Neural crest cell (in vitro differentiated cells): ENCODE results near the gene ST7L. TPM values are rescaled to one million over a fixed set of nuclear protein-coding genes. Genes with fewer than 3 reads are reported as not detected.

ENCODE experiments used
- DNase-seq: peaks from one replicate; pipeline ENCODE4 v3.0.0; 2021; ENCODE audit warnings: low read depth, mixed read lengths, low spot score
- H3K27ac Mint-ChIP-seq: one replicate; pipeline ENCODE4 v1.8.0; 2021; ENCODE audit warnings: mild to moderate bottlenecking, mixed read lengths; ENCODE audit not compliant: unreplicated experiment
- H3K27me3 Mint-ChIP-seq: 2 replicates; pipeline ENCODE4 v1.8.0; 2021; ENCODE audit warnings: low read depth, mild to moderate bottlenecking, mixed read lengths
- H3K36me3 Mint-ChIP-seq: 2 replicates; pipeline ENCODE4 v1.8.0; 2021; ENCODE audit warnings: low read depth, mild to moderate bottlenecking, mixed read lengths
- H3K4me1 Mint-ChIP-seq: 2 replicates; pipeline ENCODE4 v1.8.0; 2021; ENCODE audit warnings: mixed read lengths
- H3K4me3 Mint-ChIP-seq: one replicate; pipeline ENCODE4 v1.8.0; 2021; ENCODE audit warnings: mild to moderate bottlenecking, mixed read lengths
- H3K9me3 Mint-ChIP-seq: 2 replicates; pipeline ENCODE4 v1.8.0; 2021; ENCODE audit warnings: mixed read lengths
- total RNA-seq: library from RNA; stranded (reverse); gene quantifications from 2 replicates; pipeline ENCODE4 v1.2.1, GENCODE V29; 2021
- TF ChIP-seq, protein P1 (sequence below): fragments of 200-600 bp; sonication (generic); conservative IDR thresholded peaks from 2 replicates; pipeline ENCODE4 v1.5.0; 2021; ENCODE audit warnings: antibody characterized with exemption, mild to moderate bottlenecking

Gene ST7L
- total RNA-seq, 1 donor from 2014 or later, result 20.4 TPM

DNA sequence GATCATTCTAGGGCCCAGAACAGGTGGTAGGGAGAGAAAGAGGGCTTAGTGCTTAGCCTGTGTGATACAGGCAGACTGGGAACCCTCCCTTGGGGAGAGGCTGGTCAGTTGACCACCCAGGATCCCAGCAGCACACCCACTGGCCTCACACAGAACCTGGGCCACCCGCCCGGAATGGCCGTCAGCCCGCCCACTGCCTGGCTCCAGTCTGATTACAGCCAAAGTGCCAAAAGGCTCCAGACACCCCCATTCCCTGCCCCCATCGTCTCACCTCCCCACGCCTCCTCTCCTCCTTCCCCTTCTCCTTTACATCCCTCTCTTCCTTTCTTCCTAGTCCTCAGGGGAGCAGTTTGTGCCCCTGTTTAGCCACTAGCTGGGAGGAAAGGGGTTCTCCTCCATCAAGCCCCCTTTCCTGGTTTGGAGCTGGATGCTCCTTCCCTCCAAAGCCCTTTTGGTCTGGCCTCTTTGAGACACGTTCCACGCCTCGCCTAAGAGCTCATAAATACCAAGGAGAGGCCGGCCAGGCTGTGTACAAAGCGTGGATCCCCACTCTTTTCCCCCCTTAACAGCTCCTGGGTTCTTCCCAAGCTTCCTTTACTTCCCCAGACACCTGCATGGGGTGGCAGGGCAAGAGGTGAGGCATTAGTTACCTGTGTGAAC, 114.8 kb downstream of the ST7L start:
- no peak overlapping the region for H3K27ac Mint-ChIP-seq
- H3K4me1 Mint-ChIP-seq, result peaks cover 11% of the 10 kb centered on the region
- TF ChIP-seq, protein P1, sequence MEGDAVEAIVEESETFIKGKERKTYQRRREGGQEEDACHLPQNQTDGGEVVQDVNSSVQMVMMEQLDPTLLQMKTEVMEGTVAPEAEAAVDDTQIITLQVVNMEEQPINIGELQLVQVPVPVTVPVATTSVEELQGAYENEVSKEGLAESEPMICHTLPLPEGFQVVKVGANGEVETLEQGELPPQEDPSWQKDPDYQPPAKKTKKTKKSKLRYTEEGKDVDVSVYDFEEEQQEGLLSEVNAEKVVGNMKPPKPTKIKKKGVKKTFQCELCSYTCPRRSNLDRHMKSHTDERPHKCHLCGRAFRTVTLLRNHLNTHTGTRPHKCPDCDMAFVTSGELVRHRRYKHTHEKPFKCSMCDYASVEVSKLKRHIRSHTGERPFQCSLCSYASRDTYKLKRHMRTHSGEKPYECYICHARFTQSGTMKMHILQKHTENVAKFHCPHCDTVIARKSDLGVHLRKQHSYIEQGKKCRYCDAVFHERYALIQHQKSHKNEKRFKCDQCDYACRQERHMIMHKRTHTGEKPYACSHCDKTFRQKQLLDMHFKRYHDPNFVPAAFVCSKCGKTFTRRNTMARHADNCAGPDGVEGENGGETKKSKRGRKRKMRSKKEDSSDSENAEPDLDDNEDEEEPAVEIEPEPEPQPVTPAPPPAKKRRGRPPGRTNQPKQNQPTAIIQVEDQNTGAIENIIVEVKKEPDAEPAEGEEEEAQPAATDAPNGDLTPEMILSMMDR, result no peak
- H3K36me3 Mint-ChIP-seq, result no peaks in the 10 kb centered on the region
- H3K4me3 Mint-ChIP-seq, result peak overlapping the region; percentile 59
- H3K9me3 Mint-ChIP-seq, result no peaks in the 10 kb centered on the region
- peaks cover 84% of the 10 kb centered on the region for H3K27me3 Mint-ChIP-seq
- DNase-seq, result no peak

DNA sequence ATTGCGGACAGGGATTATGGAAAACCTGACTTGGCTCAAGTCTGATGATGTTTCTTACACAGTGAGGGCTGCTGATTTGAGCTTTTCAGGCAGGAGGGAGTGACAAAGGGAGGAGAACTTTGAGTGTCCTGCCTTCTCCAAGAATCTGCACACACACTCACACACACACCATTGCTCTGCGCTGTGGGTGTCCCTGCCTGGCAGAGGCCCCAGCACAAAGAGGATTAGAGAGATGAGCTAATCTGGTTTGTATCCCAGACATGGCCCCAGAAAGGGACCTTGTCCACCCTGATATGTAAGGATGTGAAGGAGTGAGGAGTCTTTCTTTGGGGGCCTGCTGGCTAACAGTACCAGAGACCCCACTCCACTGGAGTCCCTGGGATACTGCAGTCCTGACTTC, 116.1 kb downstream of the ST7L start:
- H3K9me3 Mint-ChIP-seq, result no peaks in the 10 kb centered on the region
- TF ChIP-seq, protein P1, result no peak
- peaks cover 85% of the 10 kb centered on the region for H3K27me3 Mint-ChIP-seq
- H3K36me3 Mint-ChIP-seq, result no peaks in the 10 kb centered on the region
- H3K27ac Mint-ChIP-seq, result no peak overlapping the region
- peak overlapping the region; percentile 75 for H3K4me3 Mint-ChIP-seq
- no peak for DNase-seq
- H3K4me1 Mint-ChIP-seq, result peaks cover 11% of the 10 kb centered on the region

DNA sequence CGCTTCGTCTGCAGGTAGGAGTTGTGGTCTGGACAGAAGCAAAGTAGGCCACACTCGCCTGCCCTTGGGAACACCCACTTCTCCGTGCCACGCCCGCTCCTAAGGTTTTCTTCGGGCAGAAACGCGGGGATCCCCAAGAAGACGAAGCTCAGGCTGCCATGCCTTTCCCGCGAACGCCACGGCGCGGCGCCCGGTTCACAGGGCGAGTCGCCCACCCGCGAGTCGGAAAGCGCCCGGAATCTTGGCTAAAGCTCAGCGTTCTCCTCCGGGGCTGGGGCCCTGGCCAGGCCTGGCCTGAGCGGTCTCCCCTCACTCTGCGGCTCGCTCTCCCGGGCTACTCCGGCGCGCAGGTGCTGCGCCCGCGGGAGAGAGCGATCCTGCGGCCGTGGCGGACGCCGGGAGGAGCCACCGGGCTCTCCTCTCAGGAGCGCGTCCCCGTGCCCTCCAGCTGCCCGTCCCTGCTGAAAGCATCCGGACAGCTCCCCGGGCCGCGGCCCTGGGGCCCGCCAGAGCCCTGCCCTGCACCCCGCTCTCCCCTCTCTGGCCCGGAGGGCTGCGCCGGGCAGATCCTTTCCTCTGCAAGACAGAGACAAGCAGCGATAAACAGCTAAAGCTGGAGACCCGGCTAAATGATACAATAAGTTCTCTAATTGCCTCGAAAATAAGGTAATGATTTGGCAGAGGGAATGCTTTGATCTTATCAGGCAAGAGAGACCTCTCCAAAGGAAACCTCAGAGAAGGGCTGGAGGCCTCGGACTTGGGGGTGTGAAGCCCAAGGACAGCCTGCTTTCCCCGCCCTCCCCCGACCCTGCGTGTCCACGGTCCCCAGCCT, 116.9 kb downstream of the ST7L start:
- peaks cover 11% of the 10 kb centered on the region for H3K4me1 Mint-ChIP-seq
- no peaks in the 10 kb centered on the region for H3K36me3 Mint-ChIP-seq
- TF ChIP-seq, protein P1, result peak; percentile 66
- H3K27ac Mint-ChIP-seq, result no peak overlapping the region
- H3K4me3 Mint-ChIP-seq, result peak overlapping the region; percentile 73
- DNase-seq, result peak; percentile 59
- H3K27me3 Mint-ChIP-seq, result peaks cover 81% of the 10 kb centered on the region
- no peaks in the 10 kb centered on the region for H3K9me3 Mint-ChIP-seq

DNA sequence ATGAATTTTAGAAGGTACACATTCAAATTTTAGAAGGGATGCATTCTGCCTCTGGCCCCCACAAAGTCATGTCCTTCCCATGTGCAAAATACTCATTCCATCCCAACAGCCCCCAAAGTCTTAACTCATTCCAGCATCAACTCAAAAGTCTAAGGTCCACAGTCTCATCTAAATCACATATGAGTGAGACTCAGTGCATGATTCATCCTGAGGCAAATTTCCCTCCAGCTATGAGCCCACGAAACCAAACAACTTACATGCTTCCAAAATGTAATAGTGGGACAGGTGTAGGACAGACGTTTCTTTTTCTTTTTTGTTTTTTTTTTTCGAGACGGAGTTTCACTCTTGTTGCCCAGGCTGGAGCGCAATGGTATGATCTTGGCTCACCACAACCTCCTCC, 122.7 kb downstream of the ST7L start:
- TF ChIP-seq, protein P1, result no peak
- no peak overlapping the region for H3K27ac Mint-ChIP-seq
- no peak overlapping the region for H3K4me3 Mint-ChIP-seq
- no peaks in the 10 kb centered on the region for H3K9me3 Mint-ChIP-seq
- DNase-seq, result no peak
- H3K4me1 Mint-ChIP-seq, result no peaks in the 10 kb centered on the region
- no peaks in the 10 kb centered on the region for H3K36me3 Mint-ChIP-seq
- peaks cover 39% of the 10 kb centered on the region for H3K27me3 Mint-ChIP-seq

DNA sequence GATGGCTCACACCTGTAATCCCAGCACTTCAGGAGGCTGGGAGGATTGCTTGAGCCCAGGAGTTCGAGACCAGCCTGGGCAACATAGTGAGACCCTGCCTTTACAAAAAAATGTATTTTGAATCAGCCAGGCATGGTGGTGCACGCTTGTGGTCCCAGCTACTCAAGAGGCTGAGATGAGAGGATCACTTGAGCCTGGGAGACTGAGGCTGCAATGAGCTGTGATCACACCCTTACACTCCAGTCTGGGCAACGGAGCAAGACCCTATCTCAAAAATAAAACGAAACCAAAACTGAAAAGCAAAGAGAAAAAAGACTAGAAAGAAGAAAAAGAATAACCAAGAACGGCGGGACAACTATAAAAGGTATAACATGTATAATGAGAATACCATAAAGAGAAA, 125.6 kb downstream of the ST7L start:
- no peak overlapping the region for H3K27ac Mint-ChIP-seq
- H3K4me1 Mint-ChIP-seq, result no peaks in the 10 kb centered on the region
- no peak for DNase-seq
- H3K27me3 Mint-ChIP-seq, result peaks cover 18% of the 10 kb centered on the region
- TF ChIP-seq, protein P1, result no peak
- H3K4me3 Mint-ChIP-seq, result no peak overlapping the region
- no peaks in the 10 kb centered on the region for H3K36me3 Mint-ChIP-seq
- H3K9me3 Mint-ChIP-seq, result no peaks in the 10 kb centered on the region
